ENCODE data around the gene N4BP3.

Gene N4BP3

GRCh38 chr5:178080056-178080455, 33.3 kb upstream of the N4BP3 start:
- no peak overlapping the region for H3K27ac ChIP-seq (replicated peaks)
- TF ChIP-seq REST (IDR thresholded peaks at IDR 0.05; ENCODE audit: insufficient replicate concordance, low read depth) (no peak), POLR2AphosphoS5 (IDR thresholded peaks at IDR 0.05; ENCODE audit: low read depth) (no peak), SPI1 (IDR thresholded peaks at IDR 0.05; ENCODE audit: borderline replicate concordance, low read depth) (no peak), GABPA (IDR thresholded peaks at IDR 0.05; ENCODE audit: low read depth) (no peak), CTCF (IDR thresholded peaks at IDR 0.05; ENCODE audit: insufficient read depth, low read length) (no peak)
- H3K4me3 ChIP-seq (replicated peaks; ENCODE audit: insufficient read depth, low read length), result no peak overlapping the region
- DNase-seq (ENCODE audit: low read depth in 1 of 2, low spot score in 1 of 2), result no peak
- H3K27me3 ChIP-seq (ENCODE audit: insufficient read depth, poor library complexity, severe bottlenecking), result peaks cover 11% of the 10 kb centered on the region

GRCh38 chr5:178080618-178081410, 32.5 kb upstream of the N4BP3 start:
- TF ChIP-seq CTCF (IDR thresholded peaks at IDR 0.05; ENCODE audit: insufficient read depth, low read length), result no peak
- TF ChIP-seq REST (IDR thresholded peaks at IDR 0.05; ENCODE audit: insufficient replicate concordance, low read depth), result no peak
- no peak for TF ChIP-seq SPI1 (IDR thresholded peaks at IDR 0.05; ENCODE audit: borderline replicate concordance, low read depth)
- no peak for TF ChIP-seq GABPA (IDR thresholded peaks at IDR 0.05; ENCODE audit: low read depth)
- TF ChIP-seq POLR2AphosphoS5 (IDR thresholded peaks at IDR 0.05; ENCODE audit: low read depth), result no peak
- Histone ChIP-seq H3K4me3 (replicated peaks; ENCODE audit: insufficient read depth, low read length) (no peak overlapping the region), H3K27me3 (ENCODE audit: insufficient read depth, poor library complexity, severe bottlenecking) (peaks cover 11% of the 10 kb centered on the region), H3K27ac (replicated peaks) (no peak overlapping the region)
- no peak for DNase-seq (ENCODE audit: low read depth in 1 of 2, low spot score in 1 of 2)

- no peak overlapping the region for H3K27ac ChIP-seq (replicated peaks)
- H3K27me3 ChIP-seq (ENCODE audit: insufficient read depth, poor library complexity, severe bottlenecking), result peaks cover 11% of the 10 kb centered on the region
- H3K4me3 ChIP-seq (replicated peaks; ENCODE audit: insufficient read depth, low read length), result no peak overlapping the region
- TF ChIP-seq REST (IDR thresholded peaks at IDR 0.05; ENCODE audit: insufficient replicate concordance, low read depth), result no peak
- no peak for DNase-seq (ENCODE audit: low read depth in 1 of 2, low spot score in 1 of 2)
Measured at GRCh38 chr5:178081571-178082243, 31.6 kb upstream of the N4BP3 start.

Measured in HL-60 (cell line).